HL-60 (cell line): ENCODE measurements around the gene TPO.

Source experiments
- CTCF ChIP-seq: IDR thresholded peaks from one replicate; pipeline ENCODE4 v1.5.1; 2011; ENCODE audit warnings: low read length, control low read depth, inconsistent platforms; ENCODE audit not compliant: insufficient read depth
- GABPA ChIP-seq: IDR thresholded peaks from 2 replicates; pipeline ENCODE4 v1.6.1; 2012; ENCODE audit warnings: low read depth
- POLR2AphosphoS5 ChIP-seq: IDR thresholded peaks from 2 replicates; pipeline ENCODE4 v1.6.1; 2012; ENCODE audit warnings: low read depth

DNA sequence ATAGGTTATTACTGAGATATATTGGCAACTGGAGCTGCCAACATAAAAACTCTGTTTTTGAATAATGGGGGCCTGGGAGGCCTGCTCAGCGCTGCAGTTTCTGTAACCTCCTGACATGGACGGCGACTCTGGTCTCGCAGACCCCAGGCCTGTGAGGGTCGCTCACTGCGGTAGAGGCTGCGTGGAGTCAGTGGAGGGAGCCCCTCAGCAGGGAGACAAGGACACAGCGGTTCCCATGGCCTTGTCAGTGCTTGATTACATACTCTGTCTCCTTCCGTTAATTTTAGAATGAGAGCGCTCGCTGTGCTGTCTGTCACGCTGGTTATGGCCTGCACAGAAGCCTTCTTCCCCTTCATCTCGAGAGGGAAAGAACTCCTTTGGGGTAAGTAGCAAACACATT lies 858 bp downstream of the TPO start:
- TF ChIP-seq CTCF (no peak), POLR2AphosphoS5 (no peak), GABPA (no peak)
